SH-SY5Y (cell line): ENCODE results near the gene C1orf50.

ENCODE experiments used
- GATA2 ChIP-seq: IDR thresholded peaks from 2 replicates; pipeline ENCODE4 v1.6.1; 2011; ENCODE audit warnings: mild to moderate bottlenecking, low read depth, low read length
- GATA3 ChIP-seq: IDR thresholded peaks from 2 replicates; pipeline ENCODE4 v1.6.1; 2011; ENCODE audit warnings: low read depth, mild to moderate bottlenecking, low read length, moderate library complexity

Gene C1orf50

GRCh38 chr1:42767510-42768000 lies 506 bp downstream of the C1orf50 start:
- TF ChIP-seq GATA2 (no peak), GATA3 (no peak)

DNA sequence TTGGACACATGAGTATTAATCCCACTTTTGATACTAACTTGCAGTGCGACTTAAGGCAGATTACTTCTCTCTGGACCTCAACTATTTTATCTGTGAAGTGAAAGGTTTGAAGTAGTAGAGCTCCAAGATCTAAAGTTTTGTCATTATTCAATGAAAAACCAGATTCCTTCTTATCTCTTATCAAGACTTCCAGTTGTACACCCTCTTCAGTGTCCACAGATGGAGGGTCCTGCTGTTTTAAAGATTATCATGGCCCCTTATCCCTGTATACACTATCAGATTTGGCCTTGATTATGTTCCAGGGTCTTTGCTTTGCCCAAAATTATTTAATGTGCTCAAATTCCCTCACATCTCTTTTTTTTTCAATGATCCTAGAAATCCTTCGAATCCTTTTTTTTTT lies 1.1 kb downstream of the C1orf50 start:
- TF ChIP-seq GATA2 (no peak), GATA3 (no peak)

DNA sequence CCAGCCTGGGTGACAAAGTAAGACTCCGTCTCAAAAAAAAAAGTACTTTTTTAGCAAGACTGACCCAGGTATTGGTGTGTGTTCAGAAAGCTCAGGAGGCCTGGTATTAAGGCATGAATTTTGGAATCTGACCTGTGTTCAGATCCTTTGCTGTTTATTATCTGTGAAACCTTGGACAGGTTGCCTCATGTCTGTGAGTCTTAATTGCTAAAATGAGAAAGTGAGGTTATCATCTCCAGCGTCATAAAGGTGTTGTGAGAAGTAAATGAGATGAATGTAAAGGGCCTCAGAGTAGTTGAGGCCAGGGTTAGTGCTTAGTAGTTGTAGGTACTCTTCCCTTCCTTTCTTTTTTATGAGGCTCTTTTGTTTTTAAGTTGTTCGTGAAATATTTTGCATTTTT lies 2.8 kb downstream of the C1orf50 start:
- TF ChIP-seq GATA2, result no peak
- TF ChIP-seq GATA3, result no peak

DNA sequence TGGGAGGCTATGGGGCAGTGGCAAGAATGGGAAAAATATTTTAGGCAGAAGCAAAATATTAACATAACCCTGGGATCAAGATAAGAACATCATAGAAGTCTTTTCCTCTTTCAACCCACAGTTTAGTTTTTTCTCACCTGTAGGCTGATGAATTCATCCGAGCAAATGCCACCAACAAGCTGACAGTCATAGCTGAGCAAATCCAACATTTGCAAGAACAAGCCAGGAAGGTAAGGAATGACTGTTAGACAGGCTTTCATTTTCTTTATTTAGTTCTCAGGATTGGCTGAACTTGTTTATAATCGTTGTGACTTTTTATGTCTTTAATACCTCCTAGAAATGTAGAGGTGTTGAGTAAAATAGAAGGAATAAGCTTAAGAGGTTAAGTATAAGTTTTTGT lies 6.4 kb downstream of the C1orf50 start:
- TF ChIP-seq GATA2 (no peak), GATA3 (no peak)

DNA sequence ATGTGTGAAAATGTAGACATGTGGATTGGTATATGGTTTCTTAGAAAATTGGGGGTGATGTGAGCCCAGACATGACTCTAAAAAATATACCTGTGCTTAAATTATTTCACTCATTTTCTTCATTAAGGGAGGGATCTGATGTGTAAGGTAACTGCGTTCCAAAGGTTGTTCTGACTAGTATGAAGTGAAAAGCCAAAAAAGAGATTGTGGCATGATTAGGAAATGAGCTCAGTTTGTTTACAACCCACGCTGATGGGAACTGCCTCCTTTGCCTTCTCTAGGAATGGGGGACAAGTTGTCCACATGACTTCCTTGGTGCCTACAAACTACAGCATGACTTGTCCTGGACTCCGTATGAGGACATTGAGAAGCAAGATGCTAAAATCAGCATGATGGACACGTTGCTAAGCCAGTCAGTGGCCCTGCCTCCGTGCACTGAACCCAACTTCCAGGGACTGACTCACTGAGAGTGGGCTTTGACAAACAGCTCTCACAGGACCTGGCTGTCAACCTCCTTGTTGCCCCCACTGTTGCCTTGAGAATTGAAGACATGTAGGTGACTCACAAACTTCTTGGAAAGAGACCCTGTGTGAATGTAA lies 8.0 kb downstream of the C1orf50 start:
- TF ChIP-seq GATA3 (no peak), GATA2 (no peak)

GRCh38 chr1:42776502-42776901 lies 9.5 kb downstream of the C1orf50 start:
- TF ChIP-seq GATA3 (no peak), GATA2 (no peak)

DNA sequence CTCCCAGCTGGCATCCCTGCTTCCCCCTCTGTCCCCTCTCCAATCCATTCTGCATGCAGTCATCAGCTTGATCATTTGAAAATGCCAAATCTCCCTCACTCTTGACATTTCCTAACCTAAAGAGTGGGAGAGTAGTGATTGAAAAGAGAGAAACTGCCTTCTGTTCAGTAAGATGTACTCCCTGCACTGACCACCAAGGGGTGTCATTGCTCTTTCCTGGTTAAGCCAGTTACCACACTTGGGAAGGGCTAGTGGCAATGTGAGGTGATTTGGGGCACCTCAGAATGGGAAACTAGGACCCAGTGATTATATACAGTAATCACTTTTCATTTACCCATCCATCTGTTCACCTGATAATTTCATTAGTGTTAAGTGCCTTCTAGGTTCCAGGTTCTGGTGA lies 10.8 kb downstream of the C1orf50 start:
- TF ChIP-seq GATA2 (no peak), GATA3 (no peak)

DNA sequence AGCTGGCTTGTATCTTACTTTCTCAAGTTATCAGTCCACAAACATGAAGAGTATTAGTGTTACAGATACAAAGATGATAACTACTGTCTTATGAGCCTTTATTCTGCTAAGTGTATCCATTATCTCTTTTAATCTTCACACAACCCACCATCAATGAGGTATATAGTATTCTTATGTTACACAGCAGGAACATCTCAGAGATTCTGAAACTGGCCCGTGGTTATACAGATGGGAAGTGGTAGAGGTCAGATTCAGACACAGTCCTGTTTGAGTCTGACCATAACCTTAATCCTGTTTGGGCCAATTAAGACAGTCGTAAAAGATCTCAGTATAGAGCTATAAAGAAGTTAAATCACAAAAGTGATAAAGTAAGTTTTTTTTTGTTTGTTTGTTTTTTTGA lies 12.7 kb downstream of the C1orf50 start:
- TF ChIP-seq GATA3, result no peak
- TF ChIP-seq GATA2, result no peak

DNA sequence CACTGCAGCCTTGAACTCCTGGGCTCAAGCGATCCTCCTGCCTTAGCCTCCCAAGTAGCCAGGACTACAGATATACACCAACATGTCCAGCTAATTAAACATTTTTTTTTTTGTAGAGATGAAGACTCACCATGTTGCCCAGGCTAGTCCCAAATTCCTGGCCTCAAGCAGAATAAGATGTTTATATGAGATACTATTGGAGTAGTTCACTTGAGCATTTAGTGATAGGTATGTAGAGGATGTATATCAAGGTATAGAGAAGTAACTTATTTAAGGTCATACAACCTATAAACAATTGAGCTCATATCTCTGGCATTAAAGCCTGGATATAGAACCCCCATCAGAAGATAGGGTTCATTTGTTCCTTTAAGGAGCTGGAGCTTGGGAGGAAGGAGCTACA lies 13.1 kb downstream of the C1orf50 start:
- TF ChIP-seq GATA3 (no peak), GATA2 (no peak)

DNA sequence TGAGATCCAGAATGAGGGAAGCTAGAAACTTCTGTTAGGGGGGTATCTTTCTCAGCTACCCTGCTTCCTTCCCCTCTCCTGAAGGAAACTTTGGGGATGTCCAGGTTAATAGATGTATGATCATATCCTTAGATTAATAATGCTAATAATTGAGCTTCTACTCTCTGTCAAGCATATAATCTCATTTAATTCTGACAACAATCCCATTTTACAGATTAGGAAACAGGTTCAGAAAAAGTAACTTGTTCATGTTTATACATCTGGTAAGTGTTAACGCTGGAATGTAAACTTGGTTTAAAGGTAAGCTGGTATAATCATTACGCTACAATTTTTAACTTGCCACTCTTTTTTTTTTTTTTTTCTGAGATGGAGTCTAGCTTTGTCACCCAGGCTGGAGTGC lies 16.0 kb downstream of the C1orf50 start:
- TF ChIP-seq GATA2, result no peak
- no peak for TF ChIP-seq GATA3

GRCh38 chr1:42784547-42784945 lies 17.5 kb downstream of the C1orf50 start:
- TF ChIP-seq GATA2 (no peak), GATA3 (no peak)

DNA sequence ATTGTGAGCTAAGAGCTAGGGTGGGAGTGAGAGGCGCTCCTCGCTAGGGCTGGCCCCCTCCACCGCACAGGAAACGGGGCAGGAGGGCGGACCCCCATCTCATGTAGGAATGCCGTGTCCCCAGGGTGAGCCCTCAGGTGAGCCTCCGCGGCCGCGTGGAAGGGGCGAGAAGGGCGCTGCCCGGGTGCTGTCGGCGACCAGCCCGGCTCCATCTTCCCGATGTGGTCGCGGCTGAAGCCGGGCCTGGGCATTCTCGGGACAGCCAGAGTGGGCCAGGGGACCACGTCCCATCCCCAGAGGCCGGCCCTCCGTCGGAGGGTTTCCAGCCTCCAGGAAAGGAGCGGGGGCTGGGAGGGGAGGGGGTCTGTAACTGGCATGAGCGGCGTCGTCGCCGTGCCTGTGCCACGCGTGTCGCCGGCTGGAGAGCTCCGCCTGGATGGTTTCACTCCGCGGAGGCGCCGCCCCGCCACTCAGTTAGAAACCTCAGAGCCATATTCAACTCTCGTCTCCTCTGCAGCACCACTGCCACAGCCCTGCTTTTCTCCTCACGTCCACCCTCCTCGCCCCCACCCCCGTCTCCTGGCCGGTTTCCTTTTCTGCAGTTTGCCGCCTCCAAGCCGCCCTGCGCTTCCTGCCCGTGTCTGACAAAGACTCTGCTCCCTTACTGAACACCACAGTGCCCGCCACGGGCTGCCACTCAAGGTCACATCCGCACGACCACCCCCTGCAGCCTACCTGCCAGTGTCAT lies 18.1 kb downstream of the C1orf50 start, which contains the start of gene TMEM269:
Gene TMEM269, plus strand, starts transcription at position 46 of the 748 bp plus-strand sequence. CDS start 4,903 bp downstream, outside the sequence.
- TF ChIP-seq GATA3 (no peak), GATA2 (no peak)

GRCh38 chr1:42786097-42786496 lies 19.0 kb downstream of the C1orf50 start:
- TF ChIP-seq GATA3, result no peak
- TF ChIP-seq GATA2, result no peak

DNA sequence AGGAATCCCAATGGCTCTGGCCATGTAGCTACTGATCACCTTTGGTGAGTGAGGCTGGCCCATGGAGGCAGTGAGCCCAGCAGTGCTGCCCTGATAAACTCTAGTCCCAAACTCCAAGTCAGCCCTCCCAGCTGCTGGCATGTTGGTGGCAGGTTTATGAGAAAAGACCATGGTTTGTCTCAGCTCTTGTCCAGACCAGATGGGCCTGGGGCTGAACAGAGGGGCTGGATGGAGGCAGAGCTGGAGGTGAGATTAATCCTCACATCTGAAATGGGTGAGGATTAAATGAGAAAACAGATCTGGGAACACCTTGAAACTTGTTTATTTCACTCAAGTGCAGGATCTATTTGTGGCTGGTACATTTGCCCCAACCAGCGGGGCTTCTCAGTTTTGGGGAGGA lies 21.0 kb downstream of the C1orf50 start:
- no peak for TF ChIP-seq GATA3
- TF ChIP-seq GATA2, result no peak

- no peak for TF ChIP-seq GATA2
- no peak for TF ChIP-seq GATA3
These were observed 26.8 kb downstream of the C1orf50 start for GRCh38 chr1:42793824-42794223.

DNA sequence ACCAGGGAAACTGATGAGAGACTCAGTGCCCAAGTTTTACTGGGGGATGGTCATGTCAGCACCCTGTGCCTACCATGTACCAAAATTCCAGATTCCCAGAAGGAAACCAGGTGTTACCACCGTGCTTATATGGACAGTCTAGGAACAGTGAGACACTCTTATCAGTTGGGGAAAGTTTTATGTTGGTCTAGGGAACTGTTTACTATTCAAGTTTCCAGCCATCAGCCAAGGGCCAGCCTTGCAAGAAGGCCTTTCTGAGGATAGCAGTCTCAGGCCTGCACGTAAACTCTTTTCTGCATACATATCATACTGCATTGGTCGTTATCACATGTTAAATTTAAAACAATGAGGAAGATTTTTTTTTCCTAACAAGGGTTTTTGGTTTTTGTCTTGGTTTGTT lies 30.4 kb downstream of the C1orf50 start:
- TF ChIP-seq GATA3 (no peak), GATA2 (no peak)
